Measurements from ENCODE around the gene LSMEM2. TPM values are rescaled to one million over a fixed set of nuclear protein-coding genes. Genes with fewer than 3 reads are reported as not detected.

The LSMEM2 gene
- total and polyA plus RNA-seq, 2 experiments from 2014 or later: 0.59 to 0.86 TPM

GRCh38 chr3:50327129-50327528, 48.2 kb downstream of the LSMEM2 start (continued):
- no peak for TF ChIP-seq REST (IDR thresholded peaks at IDR 0.05; ENCODE audit: unreplicated experiment)
- TF ChIP-seq EZH2 (IDR thresholded peaks at IDR 0.05; ENCODE audit: low read depth, unreplicated experiment): no peak
- no peak for TF ChIP-seq CREB1 (CRISPR knock-in tag; IDR thresholded peaks at IDR 0.05; ENCODE audit: low read depth)
- TF ChIP-seq ZNF114 (CRISPR knock-in tag; IDR thresholded peaks at IDR 0.05): no peak
- no peak for TF ChIP-seq EZH2phosphoT487 (IDR thresholded peaks at IDR 0.05; ENCODE audit: unreplicated experiment)
- no peak for TF ChIP-seq ETS1 (IDR thresholded peaks at IDR 0.05)
- no peak for TF ChIP-seq STAT1 (IDR thresholded peaks at IDR 0.05; ENCODE audit: unreplicated experiment)
- no peak for TF ChIP-seq ZNF331 (CRISPR knock-in tag; IDR thresholded peaks at IDR 0.05; ENCODE audit: low read depth)
- TF ChIP-seq POLR2AphosphoS5 (IDR thresholded peaks at IDR 0.05; ENCODE audit: low read depth): no peak
- TF ChIP-seq JUNB (IDR thresholded peaks at IDR 0.05; ENCODE audit: unreplicated experiment): no peak
- no peak for TF ChIP-seq NANOG (IDR thresholded peaks at IDR 0.05; ENCODE audit: borderline replicate concordance)
- no peak for TF ChIP-seq CTCF (conservative IDR thresholded peaks at IDR 0.05; ENCODE audit: low read depth in 2 of 2)

- Histone ChIP-seq H3K27me3 (ENCODE audit: insufficient read depth) (no peaks in the 10 kb centered on the region), H4K20me1 (replicated peaks; ENCODE audit: insufficient read depth) (peaks cover 8% of the 10 kb centered on the region; the same call in 1 of the 2 replicates), H3K9me2 (ENCODE audit: insufficient read depth) (no peaks in the 10 kb centered on the region), H3K36me3 (ENCODE audit: insufficient read depth) (peaks cover 8% of the 10 kb centered on the region), H3K79me2 (replicated peaks; ENCODE audit: insufficient read depth) (peaks cover 13% of the 10 kb centered on the region), H3F3A (replicated peaks; ENCODE audit: low read depth) (peaks cover 24% of the 10 kb centered on the region; the same call in 1 of the 2 replicates), H3K27ac (ENCODE audit: low read depth) (peak within 1 kb of the TSS; percentile 69), H2AFZ (peak within 1 kb of the TSS; percentile 83; the same call in 1 of the 2 replicates), H3K4me3 (peak within 1 kb of the TSS; percentile 94), H3K4me1 (ENCODE audit: insufficient read depth) (peaks cover 13% of the 10 kb centered on the region), H3K4me2 (peak within 1 kb of the TSS; percentile 97)
- Mint-ChIP-seq H3K36me3 (ENCODE audit: low read depth) (peaks cover 40% of the 10 kb centered on the region), H3K27me3 (ENCODE audit: insufficient read depth, low read depth, poor library complexity) (peaks cover 13% of the 10 kb centered on the region), H3K4me3 (peak within 1 kb of the TSS; percentile 91), H3K9me3 (no peaks in the 10 kb centered on the region), H3K27ac (peak within 1 kb of the TSS; percentile 78), H3K4me1 (peaks cover 27% of the 10 kb centered on the region)
- ATAC-seq: peak; percentile 88
- peak; percentile 100 for DNase-seq (ENCODE audit: low spot score)
- TF ChIP-seq POLR2AphosphoS5 (IDR thresholded peaks at IDR 0.05; ENCODE audit: low read depth) (peak; percentile 86), EZH2phosphoT487 (IDR thresholded peaks at IDR 0.05; ENCODE audit: unreplicated experiment) (no peak)
Observed at GRCh38 chr3:50327943-50328691, 49.2 kb downstream of the LSMEM2 start, which contains the start of gene TUSC2. TSS of gene TUSC2 (minus strand) at chr3:50328223. CDS start at chr3:50328099, 124 bp downstream.

Data from GM23338 (cell line).